HG03196 (cell line): Measurements from ENCODE around the gene MAPKAP1.

Experiments
- ATAC-seq: cut with Tn5 transposase; IDR thresholded peaks from one replicate; pipeline ENCODE4 v1.9.1; 2021; ENCODE audit not compliant: unreplicated experiment

Gene MAPKAP1

GRCh38 chr9:125399165-125399564 is 307.8 kb downstream of the MAPKAP1 start:
- no peak for ATAC-seq

- ATAC-seq: no peak
Observed at GRCh38 chr9:125398243-125398642, 308.8 kb downstream of the MAPKAP1 start.

GRCh38 chr9:125397736-125398135 is 309.3 kb downstream of the MAPKAP1 start:
- ATAC-seq: no peak

- no peak for ATAC-seq
Observed at GRCh38 chr9:125396799-125397198, 310.2 kb downstream of the MAPKAP1 start.

GRCh38 chr9:125393426-125393825 is 313.6 kb downstream of the MAPKAP1 start:
- ATAC-seq: no peak

- no peak for ATAC-seq
Observed at GRCh38 chr9:125391704-125392103, 315.3 kb downstream of the MAPKAP1 start.

- ATAC-seq: no peak
Observed at GRCh38 chr9:125388978-125389377, 318.0 kb downstream of the MAPKAP1 start.

- ATAC-seq: no peak
Observed at GRCh38 chr9:125387861-125388524, 319.0 kb downstream of the MAPKAP1 start.
